T-helper 17 cell (primary cell): ENCODE results near the gene ATP11A. TPM values are rescaled to one million over a fixed set of nuclear protein-coding genes. Genes with fewer than 3 reads are reported as not detected.

Experiments used
- ATAC-seq: fragments of 150-1000 bp; cut with Tn5 transposase; 2 replicates; pipeline ENCODE4 v1.10.0; 2021; ENCODE audit warnings: mild to moderate bottlenecking, moderate library complexity
- DNase-seq, 3 donors: peaks; one replicate each; pipeline versions ENCODE4 v3.0.0 to v3.0.0-alpha.2; 2020 to 2021
- H3K9me3 ChIP-seq: one replicate; pipeline ENCODE4 v1.7.0; 2013; ENCODE audit warnings: low read length, mild to moderate bottlenecking; ENCODE audit not compliant: control insufficient read depth, poor library complexity, severe bottlenecking
- H3K27ac Mint-ChIP-seq: one replicate; pipeline ENCODE4 v1.8.0; 2022; ENCODE audit warnings: mild to moderate bottlenecking, moderate library complexity, mixed read lengths
- H3K27me3 Mint-ChIP-seq: one replicate; pipeline ENCODE4 v1.8.0; 2022; ENCODE audit warnings: mixed read lengths
- H3K36me3 Mint-ChIP-seq: one replicate; pipeline ENCODE4 v1.8.0; 2022; ENCODE audit warnings: low read depth, mixed read lengths
- H3K4me1 Mint-ChIP-seq: one replicate; pipeline ENCODE4 v1.8.0; 2022; ENCODE audit warnings: mild to moderate bottlenecking, mixed read lengths
- H3K4me3 Mint-ChIP-seq: one replicate; pipeline ENCODE4 v1.8.0; 2022; ENCODE audit warnings: mild to moderate bottlenecking, moderate library complexity, mixed read lengths
- total RNA-seq, 4 donors: library from RNA in 2 of 4; stranded (reverse) in 2 of 4; gene quantifications; one replicate each; pipeline ENCODE4 v1.2.3 and lab custom pipeline; 2022 to 2026

Gene ATP11A
- total RNA-seq, 2 donors from 2014 or later: 56.8 to 79.5 TPM

GRCh38 chr13:112907286-112907685 is 217.4 kb downstream of the ATP11A start:
- Mint-ChIP-seq H3K36me3 (peaks cover 2% of the 10 kb centered on the region), H3K27me3 (peaks cover 29% of the 10 kb centered on the region), H3K4me3 (no peak overlapping the region), H3K4me1 (no peaks in the 10 kb centered on the region), H3K27ac (no peak overlapping the region)
- H3K9me3 ChIP-seq: no peaks in the 10 kb centered on the region
- ATAC-seq (no peak), DNase-seq (no peak)

GRCh38 chr13:112907871-112908331 is 218.1 kb downstream of the ATP11A start:
- peaks cover 29% of the 10 kb centered on the region for H3K27me3 Mint-ChIP-seq
- no peaks in the 10 kb centered on the region for H3K9me3 ChIP-seq
- no peak overlapping the region for H3K4me3 Mint-ChIP-seq
- ATAC-seq: no peak
- peaks cover 2% of the 10 kb centered on the region for H3K36me3 Mint-ChIP-seq
- no peak for DNase-seq
- H3K4me1 Mint-ChIP-seq: no peaks in the 10 kb centered on the region
- no peak overlapping the region for H3K27ac Mint-ChIP-seq

GRCh38 chr13:112908342-112908741 is 218.5 kb downstream of the ATP11A start:
- H3K4me1 Mint-ChIP-seq: no peaks in the 10 kb centered on the region
- ATAC-seq (no peak), DNase-seq (no peak)
- no peak overlapping the region for H3K27ac Mint-ChIP-seq
- H3K36me3 Mint-ChIP-seq: peaks cover 2% of the 10 kb centered on the region
- peaks cover 29% of the 10 kb centered on the region for H3K27me3 Mint-ChIP-seq
- no peaks in the 10 kb centered on the region for H3K9me3 ChIP-seq
- no peak overlapping the region for H3K4me3 Mint-ChIP-seq

- no peak for ATAC-seq
- Mint-ChIP-seq H3K27me3 (peaks cover 29% of the 10 kb centered on the region), H3K4me1 (no peaks in the 10 kb centered on the region), H3K27ac (no peak overlapping the region), H3K36me3 (peaks cover 2% of the 10 kb centered on the region), H3K4me3 (no peak overlapping the region)
- no peak for DNase-seq
- no peaks in the 10 kb centered on the region for H3K9me3 ChIP-seq
These were observed 220.2 kb downstream of the ATP11A start for GRCh38 chr13:112910016-112910415.

GRCh38 chr13:112910616-112911280 is 220.9 kb downstream of the ATP11A start:
- Mint-ChIP-seq H3K36me3 (peaks cover 2% of the 10 kb centered on the region), H3K27me3 (peaks cover 29% of the 10 kb centered on the region), H3K4me1 (no peaks in the 10 kb centered on the region), H3K27ac (no peak overlapping the region), H3K4me3 (no peak overlapping the region)
- H3K9me3 ChIP-seq: no peaks in the 10 kb centered on the region
- DNase-seq (no peak), ATAC-seq (no peak)

GRCh38 chr13:112911285-112911701 is 221.5 kb downstream of the ATP11A start:
- H3K27me3 Mint-ChIP-seq: peaks cover 29% of the 10 kb centered on the region
- no peak for ATAC-seq
- H3K36me3 Mint-ChIP-seq: peaks cover 2% of the 10 kb centered on the region
- DNase-seq: no peak
- H3K27ac Mint-ChIP-seq: no peak overlapping the region
- H3K4me3 Mint-ChIP-seq: no peak overlapping the region
- no peaks in the 10 kb centered on the region for H3K9me3 ChIP-seq
- no peaks in the 10 kb centered on the region for H3K4me1 Mint-ChIP-seq

GRCh38 chr13:112911883-112912282 is 222.0 kb downstream of the ATP11A start:
- Mint-ChIP-seq H3K4me3 (no peak overlapping the region), H3K4me1 (no peaks in the 10 kb centered on the region), H3K36me3 (peaks cover 2% of the 10 kb centered on the region), H3K27ac (no peak overlapping the region), H3K27me3 (peaks cover 29% of the 10 kb centered on the region)
- DNase-seq: no peak
- no peaks in the 10 kb centered on the region for H3K9me3 ChIP-seq
- no peak for ATAC-seq

GRCh38 chr13:112912726-112913440 is 223.0 kb downstream of the ATP11A start:
- ATAC-seq (no peak), DNase-seq (no peak)
- H3K36me3 Mint-ChIP-seq: peaks cover 2% of the 10 kb centered on the region
- H3K27me3 Mint-ChIP-seq: peaks cover 33% of the 10 kb centered on the region
- H3K4me1 Mint-ChIP-seq: no peaks in the 10 kb centered on the region
- H3K9me3 ChIP-seq: no peaks in the 10 kb centered on the region
- no peak overlapping the region for H3K27ac Mint-ChIP-seq
- H3K4me3 Mint-ChIP-seq: no peak overlapping the region

- H3K9me3 ChIP-seq: no peaks in the 10 kb centered on the region
- DNase-seq (no peak), ATAC-seq (no peak)
- Mint-ChIP-seq H3K4me1 (no peaks in the 10 kb centered on the region), H3K4me3 (no peak overlapping the region), H3K36me3 (peaks cover 4% of the 10 kb centered on the region), H3K27ac (no peak overlapping the region), H3K27me3 (peaks cover 39% of the 10 kb centered on the region)
These were observed 226.5 kb downstream of the ATP11A start for GRCh38 chr13:112916296-112916695.

- DNase-seq (no peak), ATAC-seq (no peak)
- no peak overlapping the region for H3K4me3 Mint-ChIP-seq
- H3K4me1 Mint-ChIP-seq: no peaks in the 10 kb centered on the region
- no peak overlapping the region for H3K27ac Mint-ChIP-seq
- no peaks in the 10 kb centered on the region for H3K9me3 ChIP-seq
- H3K27me3 Mint-ChIP-seq: peaks cover 39% of the 10 kb centered on the region
- peaks cover 2% of the 10 kb centered on the region for H3K36me3 Mint-ChIP-seq
These were observed 227.3 kb downstream of the ATP11A start for GRCh38 chr13:112917056-112917664.

- no peaks in the 10 kb centered on the region for H3K9me3 ChIP-seq
- Mint-ChIP-seq H3K4me3 (no peak overlapping the region), H3K27ac (no peak overlapping the region), H3K27me3 (peaks cover 43% of the 10 kb centered on the region), H3K4me1 (no peaks in the 10 kb centered on the region), H3K36me3 (peaks cover 2% of the 10 kb centered on the region)
- DNase-seq (no peak), ATAC-seq (no peak)
These were observed 227.9 kb downstream of the ATP11A start for GRCh38 chr13:112917737-112918136.

GRCh38 chr13:112918266-112918665 is 228.4 kb downstream of the ATP11A start:
- Mint-ChIP-seq H3K27me3 (peaks cover 43% of the 10 kb centered on the region), H3K4me3 (no peak overlapping the region), H3K4me1 (no peaks in the 10 kb centered on the region), H3K36me3 (peaks cover 2% of the 10 kb centered on the region), H3K27ac (no peak overlapping the region)
- ATAC-seq (no peak), DNase-seq (no peak)
- H3K9me3 ChIP-seq: no peaks in the 10 kb centered on the region

GRCh38 chr13:112918746-112919145 is 228.9 kb downstream of the ATP11A start:
- no peak overlapping the region for H3K27ac Mint-ChIP-seq
- DNase-seq (no peak), ATAC-seq (no peak)
- peaks cover 2% of the 10 kb centered on the region for H3K36me3 Mint-ChIP-seq
- peaks cover 45% of the 10 kb centered on the region for H3K27me3 Mint-ChIP-seq
- no peaks in the 10 kb centered on the region for H3K9me3 ChIP-seq
- H3K4me1 Mint-ChIP-seq: no peaks in the 10 kb centered on the region
- H3K4me3 Mint-ChIP-seq: no peak overlapping the region
